Calu3 (cell line): ENCODE results near the gene C14orf180. TPM values are rescaled to one million over a fixed set of nuclear protein-coding genes. Genes with fewer than 3 reads are reported as not detected.

Experiments
- BruUV-seq: library from RNA; stranded (reverse); fragments of 400-500 nt; replicated peaks from 2 replicates; lab custom pipeline; 2021; lab: Mats Ljungman, UMichigan
- CTCF ChIA-PET: fragments of 300-600 bp; sonication (Branson Sonifier 250); formaldehyde crosslinking; loops from one replicate; lab custom pipeline; 2022; ENCODE audit warnings: antibody characterized with exemption; lab: Charles Lee
- DNase-seq: peaks from one replicate; pipeline ENCODE4 v3.0.0; 2022
- H3K27ac Mint-ChIP-seq: one replicate; pipeline ENCODE4 v1.8.0; 2022; ENCODE audit warnings: mixed read lengths; ENCODE audit not compliant: unreplicated experiment
- H3K27me3 Mint-ChIP-seq: one replicate; pipeline ENCODE4 v1.8.0; 2022; ENCODE audit warnings: mixed read lengths; ENCODE audit not compliant: unreplicated experiment
- H3K36me3 Mint-ChIP-seq: one replicate; pipeline ENCODE4 v1.8.0; 2022; ENCODE audit warnings: mild to moderate bottlenecking, moderate library complexity, mixed read lengths; ENCODE audit not compliant: insufficient read depth, unreplicated experiment
- H3K4me1 Mint-ChIP-seq: one replicate; pipeline ENCODE4 v1.8.0; 2022; ENCODE audit warnings: mild to moderate bottlenecking, low read depth, mixed read lengths; ENCODE audit not compliant: unreplicated experiment
- H3K4me3 Mint-ChIP-seq: one replicate; pipeline ENCODE4 v1.8.0; 2022; ENCODE audit warnings: mild to moderate bottlenecking, low read depth, moderate library complexity, mixed read lengths; ENCODE audit not compliant: unreplicated experiment
- H3K9me3 Mint-ChIP-seq: one replicate; pipeline ENCODE4 v1.8.0; 2022; ENCODE audit warnings: low read depth, mixed read lengths; ENCODE audit not compliant: unreplicated experiment
- CTCF ChIP-seq: fragments of 200-600 bp; IDR thresholded peaks from one replicate; pipeline ENCODE4 v1.8.0; 2022; ENCODE audit warnings: antibody characterized with exemption; ENCODE audit not compliant: unreplicated experiment
- intact Hi-C: fragments of 100-400 bp; cut with micrococcal nuclease; formaldehyde crosslinking; loops from one replicate; pipeline ENCODE4 v1.10.0; 2022; ENCODE audit not compliant: unreplicated experiment
- total RNA-seq: library from RNA; stranded (reverse); gene quantifications from 2 replicates; pipeline ENCODE4 v1.2.3, GENCODE V29; 2022

Gene C14orf180
- total RNA-seq, 1 experiment from 2014 or later, result not detected

GRCh38 chr14:104571246-104571645, 8.3 kb upstream of the C14orf180 start:
- no peak for TF ChIP-seq CTCF
- CTCF ChIA-PET, result interaction anchor here (0.6 to 0.7 kb wide), 2 partner anchors 144 to 493 kb away, joined by 3 to 4 read pairs; no protein-coding TSS in a partner anchor
- H3K27ac Mint-ChIP-seq, result no peak overlapping the region
- intact Hi-C loops, result no loop called here
- H3K27me3 Mint-ChIP-seq, result peaks cover 73% of the 10 kb centered on the region
- H3K36me3 Mint-ChIP-seq, result no peaks in the 10 kb centered on the region
- H3K4me3 Mint-ChIP-seq, result no peak overlapping the region
- peaks cover 7% of the 10 kb centered on the region for H3K4me1 Mint-ChIP-seq
- no peaks in the 10 kb centered on the region for H3K9me3 Mint-ChIP-seq
- no peak for DNase-seq
- no TSS peak for BruUV-seq

- Mint-ChIP-seq H3K9me3 (no peaks in the 10 kb centered on the region), H3K4me3 (no peak overlapping the region), H3K27ac (no peak overlapping the region), H3K27me3 (peaks cover 69% of the 10 kb centered on the region), H3K36me3 (no peaks in the 10 kb centered on the region), H3K4me1 (peaks cover 7% of the 10 kb centered on the region)
- BruUV-seq, result no TSS peak
- intact Hi-C loops, result no loop called here
- no peak for DNase-seq
- CTCF ChIA-PET, result no interaction called here
- no peak for TF ChIP-seq CTCF
These were observed 7.4 kb upstream of the C14orf180 start for GRCh38 chr14:104572024-104572626.

GRCh38 chr14:104572668-104573067, 6.9 kb upstream of the C14orf180 start:
- peaks cover 7% of the 10 kb centered on the region for H3K4me1 Mint-ChIP-seq
- no peak for DNase-seq
- peaks cover 67% of the 10 kb centered on the region for H3K27me3 Mint-ChIP-seq
- H3K36me3 Mint-ChIP-seq, result no peaks in the 10 kb centered on the region
- H3K27ac Mint-ChIP-seq, result no peak overlapping the region
- intact Hi-C loops, result no loop called here
- no peak for TF ChIP-seq CTCF
- H3K4me3 Mint-ChIP-seq, result no peak overlapping the region
- CTCF ChIA-PET, result no interaction called here
- H3K9me3 Mint-ChIP-seq, result no peaks in the 10 kb centered on the region
- no TSS peak for BruUV-seq

- Mint-ChIP-seq H3K27me3 (peaks cover 63% of the 10 kb centered on the region), H3K27ac (no peak overlapping the region), H3K4me1 (peaks cover 7% of the 10 kb centered on the region), H3K36me3 (no peaks in the 10 kb centered on the region), H3K4me3 (no peak overlapping the region), H3K9me3 (no peaks in the 10 kb centered on the region)
- no peak for DNase-seq
- intact Hi-C loops, result no loop called here
- CTCF ChIA-PET, result interaction anchor here (0.6 to 1.7 kb wide), 2 partner anchors 10 to 84 kb away, joined by 3 to 6 read pairs; no protein-coding TSS in a partner anchor
- no TSS peak for BruUV-seq
- TF ChIP-seq CTCF, result no peak
These were observed 5.6 kb upstream of the C14orf180 start for GRCh38 chr14:104573930-104574329.
